GM23338 (cell line): ENCODE data around the gene CLIC3. TPM values are rescaled to one million over a fixed set of nuclear protein-coding genes. Genes with fewer than 3 reads are reported as not detected.

Experiments
- ATAC-seq: fragments of 200-7000 bp; cut with Tn5 transposase; 3 replicates; pipeline ENCODE4 v1.9.1; 2020
- DNase-seq: peaks from one replicate; pipeline ENCODE4 v3.0.0-alpha.2; 2015; ENCODE audit warnings: low spot score
- H2AFZ ChIP-seq: fragments of 200-600 bp; sonication (generic); 2 replicates; pipeline ENCODE4 v1.8.0; 2016; ENCODE audit warnings: antibody characterized with exemption, mild to moderate bottlenecking, moderate library complexity
- H3F3A ChIP-seq: fragments of 200-600 bp; sonication (generic); replicated peaks from 2 replicates; pipeline ENCODE4 v1.8.0; 2017; ENCODE audit warnings: antibody characterized with exemption, mixed run types, low read depth
- H3K27ac ChIP-seq: fragments of 200-600 bp; sonication (generic); 2 replicates; pipeline ENCODE4 v1.6.1; 2016; ENCODE audit warnings: low read depth
- H3K27me3 ChIP-seq: fragments of 200-600 bp; sonication (generic); 2 replicates; pipeline ENCODE4 v1.8.0; 2016; ENCODE audit warnings: mild to moderate bottlenecking, mixed run types, moderate library complexity; ENCODE audit not compliant: insufficient read depth
- H3K36me3 ChIP-seq: fragments of 200-600 bp; sonication (generic); 2 replicates; pipeline ENCODE4 v1.8.0; 2016; ENCODE audit warnings: mild to moderate bottlenecking; ENCODE audit not compliant: insufficient read depth
- H3K4me1 ChIP-seq: fragments of 200-600 bp; sonication (generic); 2 replicates; pipeline ENCODE4 v1.8.0; 2016; ENCODE audit warnings: mild to moderate bottlenecking, moderate library complexity; ENCODE audit not compliant: insufficient read depth
- H3K4me2 ChIP-seq: fragments of 200-600 bp; sonication (generic); 2 replicates; pipeline ENCODE4 v1.7.1; 2017; ENCODE audit warnings: mixed run types
- H3K4me3 ChIP-seq: fragments of 200-600 bp; sonication (generic); 2 replicates; pipeline ENCODE4 v1.6.1; 2016; ENCODE audit warnings: mixed run types
- H3K79me2 ChIP-seq: fragments of 200-600 bp; sonication (generic); replicated peaks from 2 replicates; pipeline ENCODE4 v1.8.0; 2017; ENCODE audit warnings: mild to moderate bottlenecking; ENCODE audit not compliant: insufficient read depth
- H3K9me2 ChIP-seq: fragments of 200-600 bp; sonication (generic); 2 replicates; pipeline ENCODE4 v1.8.0; 2017; ENCODE audit not compliant: insufficient read depth
- H4K20me1 ChIP-seq: fragments of 200-600 bp; sonication (generic); replicated peaks from 2 replicates; pipeline ENCODE4 v1.8.0; 2017; ENCODE audit warnings: mild to moderate bottlenecking; ENCODE audit not compliant: insufficient read depth
- H3K27ac Mint-ChIP-seq: 2 replicates; pipeline ENCODE4 v1.8.0; 2020; ENCODE audit warnings: inconsistent platforms, mild to moderate bottlenecking, moderate library complexity, mixed read lengths
- H3K27me3 Mint-ChIP-seq: 3 replicates; pipeline ENCODE4 v1.8.0; 2022; ENCODE audit warnings: low read depth, mild to moderate bottlenecking, moderate library complexity, mixed read lengths, inconsistent platforms; ENCODE audit not compliant: insufficient read depth, poor library complexity
- H3K36me3 Mint-ChIP-seq: 3 replicates; pipeline ENCODE4 v1.8.0; 2021; ENCODE audit warnings: low read depth, mild to moderate bottlenecking, inconsistent platforms, moderate library complexity, mixed read lengths
- H3K4me1 Mint-ChIP-seq: 3 replicates; pipeline ENCODE4 v1.8.0; 2020; ENCODE audit warnings: mild to moderate bottlenecking, inconsistent platforms, mixed read lengths
- H3K4me3 Mint-ChIP-seq: 3 replicates; pipeline ENCODE4 v1.8.0; 2021; ENCODE audit warnings: moderate library complexity, mild to moderate bottlenecking, inconsistent platforms, mixed read lengths
- H3K9me3 Mint-ChIP-seq: 3 replicates; pipeline ENCODE4 v1.8.0; 2020; ENCODE audit warnings: moderate library complexity, mild to moderate bottlenecking, inconsistent platforms, mixed read lengths
- CREB1 ChIP-seq: fragments of 250-450 bp; sonication (Bioruptor Pico); IDR thresholded peaks from 2 replicates; pipeline ENCODE4 v1.5.0; 2020; ENCODE audit warnings: low read depth, mild to moderate bottlenecking, moderate library complexity
- EZH2 ChIP-seq: fragments of 200-600 bp; sonication (generic); IDR thresholded peaks from one replicate; pipeline ENCODE4 v1.8.0; 2017; ENCODE audit warnings: antibody characterized with exemption, mild to moderate bottlenecking, low read depth; ENCODE audit not compliant: unreplicated experiment
- EZH2phosphoT487 ChIP-seq: fragments of 200-600 bp; sonication (generic); IDR thresholded peaks from one replicate; pipeline ENCODE4 v1.8.1; 2018; ENCODE audit warnings: antibody characterized with exemption; ENCODE audit not compliant: unreplicated experiment
- JUNB ChIP-seq: IDR thresholded peaks from one replicate; pipeline ENCODE4 v1.6.1; 2016; ENCODE audit warnings: antibody characterized with exemption; ENCODE audit not compliant: unreplicated experiment
- NANOG ChIP-seq: IDR thresholded peaks from 2 replicates; pipeline ENCODE4 v1.6.1; 2016; ENCODE audit warnings: antibody characterized with exemption, borderline replicate concordance
- POLR2AphosphoS5 ChIP-seq: IDR thresholded peaks from 2 replicates; pipeline ENCODE4 v1.6.1; 2016; ENCODE audit warnings: antibody characterized with exemption, low read depth
- REST ChIP-seq: IDR thresholded peaks from one replicate; pipeline ENCODE4 v1.6.1; 2018; ENCODE audit warnings: antibody characterized with exemption; ENCODE audit not compliant: unreplicated experiment
- STAT1 ChIP-seq: IDR thresholded peaks from one replicate; pipeline ENCODE4 v1.6.1; 2016; ENCODE audit warnings: antibody characterized with exemption; ENCODE audit not compliant: unreplicated experiment
- ZNF114 ChIP-seq: fragments of 250-450 bp; sonication (Bioruptor Pico); IDR thresholded peaks from 2 replicates; pipeline ENCODE4 v1.5.0; 2020; ENCODE audit warnings: mild to moderate bottlenecking, moderate library complexity
- ZNF331 ChIP-seq: fragments of 250-450 bp; sonication (Bioruptor Pico); IDR thresholded peaks from 2 replicates; pipeline ENCODE4 v1.5.0; 2020; ENCODE audit warnings: low read depth, mild to moderate bottlenecking, moderate library complexity
- ZNF462 ChIP-seq: fragments of 250-450 bp; sonication (Bioruptor Pico); IDR thresholded peaks from 2 replicates; pipeline ENCODE4 v1.5.0; 2020; ENCODE audit warnings: mild to moderate bottlenecking, moderate library complexity
- polyA plus RNA-seq: library from polyadenylated mRNA; unstranded; fragments of >200 nt; fragmentation: Nextera tagmentation; extraction: Ambion mirVana; gene quantifications from 2 replicates; pipeline ENCODE4 v1.2.1, GENCODE V29; 2016
- total RNA-seq: library from RNA; depleted of rRNA; stranded (reverse); fragments of >200 nt; shearing (Covaris generic); gene quantifications from 2 replicates; pipeline ENCODE4 v1.2.3, GENCODE V29; 2014
- TF ChIP-seq, protein P1 (sequence below): IDR thresholded peaks from 2 replicates; pipeline ENCODE4 v1.6.1; 2016; ENCODE audit warnings: antibody characterized with exemption
- TF ChIP-seq, protein P2 (sequence below), 2 experiments: fragments of 200-600 bp in 1 of 2; sonication (generic) in 1 of 2; conservative IDR thresholded peaks; 2 replicates each; pipeline versions ENCODE4 v1.5.1 to v1.6.1; 2016 to 2017; ENCODE audit warnings: antibody characterized with exemption in 2 of 2, low read depth in 2 of 2, mild to moderate bottlenecking in 2 of 2, moderate library complexity in 1 of 2

Gene CLIC3
- total and polyA plus RNA-seq, 2 experiments from 2014 or later = 0.53 to 0.56 TPM

GRCh38 chr9:137014166-137014565 is 17.8 kb upstream of the CLIC3 start:
- Histone ChIP-seq H2AFZ (no peak overlapping the region), H3K36me3 (no peaks in the 10 kb centered on the region), H3K79me2 (no peaks in the 10 kb centered on the region), H3K4me1 (no peaks in the 10 kb centered on the region), H3K4me2 (no peak overlapping the region), H3F3A (no peaks in the 10 kb centered on the region), H3K27me3 (no peaks in the 10 kb centered on the region), H4K20me1 (no peaks in the 10 kb centered on the region), H3K9me2 (no peaks in the 10 kb centered on the region), H3K4me3 (no peak overlapping the region), H3K27ac (no peak overlapping the region)
- TF ChIP-seq ZNF331 (no peak), EZH2 (no peak), JUNB (no peak), CREB1 (no peak), POLR2AphosphoS5 (no peak), NANOG (no peak), STAT1 (no peak), REST (no peak), ZNF462 (CRISPR knock-in tag) (no peak), EZH2phosphoT487 (no peak), ZNF114 (CRISPR knock-in tag) (no peak)
- TF ChIP-seq, protein P1, sequence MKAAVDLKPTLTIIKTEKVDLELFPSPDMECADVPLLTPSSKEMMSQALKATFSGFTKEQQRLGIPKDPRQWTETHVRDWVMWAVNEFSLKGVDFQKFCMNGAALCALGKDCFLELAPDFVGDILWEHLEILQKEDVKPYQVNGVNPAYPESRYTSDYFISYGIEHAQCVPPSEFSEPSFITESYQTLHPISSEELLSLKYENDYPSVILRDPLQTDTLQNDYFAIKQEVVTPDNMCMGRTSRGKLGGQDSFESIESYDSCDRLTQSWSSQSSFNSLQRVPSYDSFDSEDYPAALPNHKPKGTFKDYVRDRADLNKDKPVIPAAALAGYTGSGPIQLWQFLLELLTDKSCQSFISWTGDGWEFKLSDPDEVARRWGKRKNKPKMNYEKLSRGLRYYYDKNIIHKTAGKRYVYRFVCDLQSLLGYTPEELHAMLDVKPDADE = no peak
- TF ChIP-seq, protein P2, sequence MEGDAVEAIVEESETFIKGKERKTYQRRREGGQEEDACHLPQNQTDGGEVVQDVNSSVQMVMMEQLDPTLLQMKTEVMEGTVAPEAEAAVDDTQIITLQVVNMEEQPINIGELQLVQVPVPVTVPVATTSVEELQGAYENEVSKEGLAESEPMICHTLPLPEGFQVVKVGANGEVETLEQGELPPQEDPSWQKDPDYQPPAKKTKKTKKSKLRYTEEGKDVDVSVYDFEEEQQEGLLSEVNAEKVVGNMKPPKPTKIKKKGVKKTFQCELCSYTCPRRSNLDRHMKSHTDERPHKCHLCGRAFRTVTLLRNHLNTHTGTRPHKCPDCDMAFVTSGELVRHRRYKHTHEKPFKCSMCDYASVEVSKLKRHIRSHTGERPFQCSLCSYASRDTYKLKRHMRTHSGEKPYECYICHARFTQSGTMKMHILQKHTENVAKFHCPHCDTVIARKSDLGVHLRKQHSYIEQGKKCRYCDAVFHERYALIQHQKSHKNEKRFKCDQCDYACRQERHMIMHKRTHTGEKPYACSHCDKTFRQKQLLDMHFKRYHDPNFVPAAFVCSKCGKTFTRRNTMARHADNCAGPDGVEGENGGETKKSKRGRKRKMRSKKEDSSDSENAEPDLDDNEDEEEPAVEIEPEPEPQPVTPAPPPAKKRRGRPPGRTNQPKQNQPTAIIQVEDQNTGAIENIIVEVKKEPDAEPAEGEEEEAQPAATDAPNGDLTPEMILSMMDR (conservative IDR thresholded peaks at IDR 0.05; ENCODE audit: low read depth in 2 of 2) = no peak
- Mint-ChIP-seq H3K27me3 (peaks cover 2% of the 10 kb centered on the region), H3K9me3 (no peaks in the 10 kb centered on the region), H3K4me3 (no peak overlapping the region), H3K4me1 (no peaks in the 10 kb centered on the region), H3K27ac (no peak overlapping the region), H3K36me3 (peaks cover 2% of the 10 kb centered on the region; the same call in 1 of the 3 replicates)
- no peak for ATAC-seq
- no peak for DNase-seq
